ENCODE data around the gene MAMSTR. TPM values are rescaled to one million over a fixed set of nuclear protein-coding genes. Genes with fewer than 3 reads are reported as not detected.
A peak's percentile ranks its signal among the peaks of the same experiment; 100 is the strongest.
"Not testable (repeated sequence)": the region's sequence is repeated elsewhere in the genome, so short reads cannot be mapped to it uniquely, and the experiment has no call there.

Gene MAMSTR, protein sequence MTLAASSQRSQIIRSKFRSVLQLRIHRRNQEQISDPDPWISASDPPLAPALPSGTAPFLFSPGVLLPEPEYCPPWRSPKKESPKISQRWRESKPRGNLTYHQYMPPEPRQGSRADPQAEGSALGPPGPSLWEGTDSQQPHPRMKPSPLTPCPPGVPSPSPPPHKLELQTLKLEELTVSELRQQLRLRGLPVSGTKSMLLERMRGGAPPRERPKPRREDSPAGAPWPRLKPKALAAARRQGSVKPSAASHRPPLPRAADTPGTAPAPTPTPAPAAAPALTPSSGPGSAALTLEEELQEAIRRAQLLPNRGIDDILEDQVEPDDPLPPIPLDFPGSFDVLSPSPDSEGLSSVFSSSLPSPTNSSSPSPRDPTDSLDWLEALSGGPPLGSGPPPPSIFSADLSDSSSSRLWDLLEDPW
- total RNA-seq (1 to 10 TPM; 1.3 to 1.5 TPM), polyA plus RNA-seq (1 to 10 TPM in 1 of 2 donors, under 1 TPM in 1; 0.48 to 1.2 TPM)
- long read RNA-seq, donor 1, partial matches to known transcripts: 0 of 1 reads
- long read RNA-seq, donor 1, other reads (novel, unspliced or antisense): 0 of 1 reads
- long read RNA-seq, donor 2: 0 reads
- long read RNA-seq, donor 3, partial matches to known transcripts: 0 of 1 reads
- long read RNA-seq, donor 3, other reads (novel, unspliced or antisense): 0 of 1 reads
- long read RNA-seq, donor 4: 0 reads
- long read RNA-seq, donor 5: 0 reads

- ATAC-seq (ENCODE audit: insufficient read depth, low FRiP score) (no peak), DNase-seq (peak in 1 of 3 donors; percentile 19)
- H3K9me3 ChIP-seq (ENCODE audit: control insufficient read depth in 4 of 4, insufficient read depth in 3 of 4, low read length in 3 of 4): no peaks in the 10 kb centered on the region
- WGBS, 2 donors: 82 to 84% methylated on average over 33 of the region's 33 CpGs
- H3K27me3 ChIP-seq (ENCODE audit: control insufficient read depth in 3 of 3, insufficient read depth in 3 of 3, low read length in 2 of 3): no peaks in the 10 kb centered on the region
- H3K4me3 ChIP-seq: no peak within 1 kb of the TSS
- peak within 1 kb of the TSS in 1 of 2 donors; percentile 14 for H3K27ac ChIP-seq (ENCODE audit: low read depth in 1 of 2, low read length in 1 of 2)
- peaks cover 0 to 41% (median 21%) of the 10 kb centered on the region in 5 donors for H3K4me1 ChIP-seq (ENCODE audit: control insufficient read depth in 5 of 5, insufficient read depth in 5 of 5, low read length in 5 of 5)
- TF ChIP-seq CTCF (IDR thresholded peaks at IDR 0.05; ENCODE audit: control extremely low read depth, extremely low read depth): no peak
- H3K9ac ChIP-seq (ENCODE audit: insufficient read depth in 1 of 2, low read length in 2 of 2): peak within 1 kb of the TSS in 1 of 2 donors; percentile 17
- H3K36me3 ChIP-seq (ENCODE audit: control insufficient read depth in 4 of 4, insufficient read depth in 4 of 4, low read length in 4 of 4): peaks cover 0 to 9% (median 0%) of the 10 kb centered on the region in 4 donors
These were observed at the start of gene MAMSTR for GRCh38 chr19:48719263-48720171. Gene MAMSTR, minus strand, starts transcription at chr19:48719725. Its CDS starts 694 bp downstream, at chr19:48719031.

GRCh38 chr19:48768994-48769713, 49.6 kb upstream of the MAMSTR start:
- Histone ChIP-seq H3K27ac (ENCODE audit: low read depth in 1 of 2, low read length in 1 of 2) (no peak overlapping the region), H3K4me3 (no peak overlapping the region)
- ATAC-seq (ENCODE audit: insufficient read depth, low FRiP score): no peak

DNA sequence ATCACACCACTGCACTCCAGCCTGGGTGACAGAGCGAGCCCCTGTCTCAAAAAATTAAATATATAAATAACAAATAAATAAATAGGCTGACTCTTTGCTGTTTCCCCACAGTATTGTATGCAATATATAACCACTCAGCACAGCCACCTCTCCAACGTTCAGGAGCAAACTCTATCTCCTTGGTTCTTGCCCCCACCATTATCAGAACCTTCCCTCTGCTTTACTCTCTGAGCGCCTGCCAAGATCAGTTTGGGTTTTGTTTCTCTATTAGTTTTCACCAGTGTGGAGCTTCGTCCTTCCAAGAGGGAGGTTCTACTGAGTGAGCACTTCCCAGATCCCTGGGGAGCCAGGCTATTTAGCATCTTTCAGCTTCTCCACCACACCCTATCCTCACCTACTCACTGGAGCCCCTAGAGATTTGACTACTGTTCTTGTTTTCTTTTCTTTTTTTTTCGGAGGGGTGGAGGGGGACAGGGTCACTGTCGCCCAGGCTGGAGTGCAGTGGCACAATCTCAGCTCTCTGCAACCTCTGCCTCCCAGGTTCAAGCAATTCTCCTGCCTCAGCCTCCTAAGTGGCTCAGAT, 48.7 kb upstream of the MAMSTR start:
- not testable (repeated sequence) for H3K4me3 ChIP-seq; H3K27me3 ChIP-seq (ENCODE audit: control insufficient read depth in 3 of 3, insufficient read depth in 3 of 3, low read length in 2 of 3); DNase-seq; H3K9me3 ChIP-seq (ENCODE audit: control insufficient read depth in 4 of 4, insufficient read depth in 3 of 4, low read length in 3 of 4); H3K9ac ChIP-seq (ENCODE audit: insufficient read depth in 1 of 2, low read length in 2 of 2); H3K4me1 ChIP-seq (ENCODE audit: control insufficient read depth in 5 of 5, insufficient read depth in 5 of 5, low read length in 5 of 5); H3K27ac ChIP-seq (ENCODE audit: low read depth in 1 of 2, low read length in 1 of 2); H3K36me3 ChIP-seq (ENCODE audit: control insufficient read depth in 4 of 4, insufficient read depth in 4 of 4, low read length in 4 of 4); ATAC-seq (ENCODE audit: insufficient read depth, low FRiP score)
- 56 to 59% methylated on average over 6 of the region's 6 CpGs for WGBS, 2 donors

More at GRCh38 chr19:48768994-48769713, 49.6 kb upstream of the MAMSTR start:
- Histone ChIP-seq H3K4me1 (ENCODE audit: control insufficient read depth in 5 of 5, insufficient read depth in 5 of 5, low read length in 5 of 5) (peaks cover 0 to 3% (median 0%) of the 10 kb centered on the region in 5 donors), H3K9me3 (ENCODE audit: control insufficient read depth in 4 of 4, insufficient read depth in 3 of 4, low read length in 3 of 4) (peaks cover 0 to 2% (median 0%) of the 10 kb centered on the region in 4 donors), H3K27me3 (ENCODE audit: control insufficient read depth in 3 of 3, insufficient read depth in 3 of 3, low read length in 2 of 3) (no peaks in the 10 kb centered on the region), H3K9ac (ENCODE audit: insufficient read depth in 1 of 2, low read length in 2 of 2) (no peak overlapping the region), H3K36me3 (ENCODE audit: control insufficient read depth in 4 of 4, insufficient read depth in 4 of 4, low read length in 4 of 4) (no peaks in the 10 kb centered on the region)
- TF ChIP-seq CTCF (IDR thresholded peaks at IDR 0.05; ENCODE audit: control extremely low read depth, extremely low read depth): no peak
- 53 to 61% methylated on average over 11 of the region's 11 CpGs for WGBS, 2 donors
- no peak for DNase-seq

DNA sequence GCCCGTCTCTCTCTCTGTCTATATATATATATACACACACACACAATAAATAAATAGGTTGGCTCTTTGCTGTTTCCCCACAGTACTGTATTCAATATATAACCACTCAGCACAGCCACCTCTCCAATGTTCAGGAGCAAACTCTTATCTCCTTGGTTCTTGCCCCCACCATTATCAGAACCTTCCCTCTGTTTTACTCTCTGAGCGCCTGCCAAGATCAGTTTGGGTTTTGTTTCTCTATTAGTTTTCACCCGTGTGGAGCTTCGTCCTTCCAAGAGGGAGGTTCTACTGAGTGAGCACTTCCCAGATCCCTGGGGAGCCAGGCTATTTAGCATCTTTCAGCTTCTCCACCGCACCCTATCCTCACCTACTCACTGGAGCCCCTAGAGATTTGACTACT, 46.3 kb upstream of the MAMSTR start:
- H3K9me3 ChIP-seq (ENCODE audit: control insufficient read depth in 4 of 4, insufficient read depth in 3 of 4, low read length in 3 of 4); H3K4me3 ChIP-seq; H3K27me3 ChIP-seq (ENCODE audit: control insufficient read depth in 3 of 3, insufficient read depth in 3 of 3, low read length in 2 of 3); H3K36me3 ChIP-seq (ENCODE audit: control insufficient read depth in 4 of 4, insufficient read depth in 4 of 4, low read length in 4 of 4); H3K4me1 ChIP-seq (ENCODE audit: control insufficient read depth in 5 of 5, insufficient read depth in 5 of 5, low read length in 5 of 5); ATAC-seq (ENCODE audit: insufficient read depth, low FRiP score); DNase-seq; H3K27ac ChIP-seq (ENCODE audit: low read depth in 1 of 2, low read length in 1 of 2); H3K9ac ChIP-seq (ENCODE audit: insufficient read depth in 1 of 2, low read length in 2 of 2): not testable (repeated sequence)
- WGBS, 2 donors: 54 to 73% methylated on average over 5 of the region's 5 CpGs
